HepG2 (cell line): Measurements from ENCODE around the gene LONP1. TPM values are rescaled to one million over a fixed set of nuclear protein-coding genes. Genes with fewer than 3 reads are reported as not detected.

Source experiments
- ETS1 ChIP-seq: sonication (generic); formaldehyde crosslinking; IDR thresholded peaks from 2 replicates; pipeline ENCODE4 v1.4.0; 2020; ENCODE audit warnings: missing genetic modification reagents
- IKZF4 ChIP-seq: sonication (generic); formaldehyde crosslinking; IDR thresholded peaks from 2 replicates; pipeline ENCODE4 v1.5.1; 2020; ENCODE audit warnings: borderline replicate concordance, mild to moderate bottlenecking, low read depth, missing genetic modification reagents; ENCODE audit errors: not compliant biosample characterization
- POLR2AphosphoS2 ChIP-seq: IDR thresholded peaks from 2 replicates; pipeline ENCODE4 v1.6.1; 2011; ENCODE audit warnings: low read depth, low read length, improper control_type of control experiment
- RFX1 ChIP-seq: fragments of 450-650 bp; IDR thresholded peaks from 2 replicates; pipeline ENCODE4 v1.6.1; 2017
- SUZ12 ChIP-seq: fragments of 150-350 bp; IDR thresholded peaks from 2 replicates; pipeline ENCODE4 v1.6.1; 2014; ENCODE audit warnings: low read depth, low read length
- ZBTB39 ChIP-seq: sonication (generic); formaldehyde crosslinking; IDR thresholded peaks from 2 replicates; pipeline ENCODE4 v1.5.0; 2020; ENCODE audit warnings: missing genetic modification reagents
- ZNF230 ChIP-seq: sonication (generic); formaldehyde crosslinking; IDR thresholded peaks from 2 replicates; pipeline ENCODE4 v1.4.0; 2020; ENCODE audit warnings: mild to moderate bottlenecking, missing genetic modification reagents
- ZNF235 ChIP-seq: sonication (generic); formaldehyde crosslinking; IDR thresholded peaks from 2 replicates; pipeline ENCODE4 v1.8.1; 2023; ENCODE audit warnings: mild to moderate bottlenecking, missing genetic modification reagents, borderline replicate concordance
- ZNF597 ChIP-seq: sonication (generic); formaldehyde crosslinking; IDR thresholded peaks from 2 replicates; pipeline ENCODE4 v1.5.0; 2020; ENCODE audit warnings: missing genetic modification reagents
- ZNF609 ChIP-seq: sonication (generic); formaldehyde crosslinking; IDR thresholded peaks from 2 replicates; pipeline ENCODE4 v1.4.0; 2020; ENCODE audit warnings: mild to moderate bottlenecking, missing genetic modification reagents, borderline replicate concordance
- ZNF703 ChIP-seq: sonication (generic); formaldehyde crosslinking; IDR thresholded peaks from 2 replicates; pipeline ENCODE4 v1.5.1; 2020; ENCODE audit warnings: missing genetic modification reagents, mild to moderate bottlenecking, moderate library complexity, borderline replicate concordance
- polyA plus RNA-seq, 8 experiments: library from polyadenylated mRNA; depleted of rRNA in 3 of 8; stranded (reverse) in 7 of 8; unstranded in 1 of 8; fragments of >200 nt; fragmentation: Illumina TruSeq in 4 of 8; extraction: Trizol in 4 of 8; gene quantifications; 2 replicates each; pipeline versions ENCODE4 v1.2.1 to v1.2.3, GENCODE V29; 2011 to 2016; ENCODE audit warnings: low read depth in 4 of 8, missing spikeins in 1 of 8, mixed read lengths in 1 of 8; ENCODE audit not compliant: insufficient read depth in 1 of 8
- total RNA-seq, 5 experiments: library from RNA; depleted of rRNA; stranded (reverse); fragments of >200 nt; fragmentation: Illumina TruSeq; extraction: Trizol; gene quantifications; 2 replicates each; pipeline ENCODE4 v1.2.3, GENCODE V29; 2016; ENCODE audit warnings: low read depth in 1 of 5
- TF ChIP-seq, protein P1 (sequence below): sonication (generic); formaldehyde crosslinking; IDR thresholded peaks from 2 replicates; pipeline ENCODE4 v1.8.1; 2023; ENCODE audit warnings: missing genetic modification reagents, mild to moderate bottlenecking, borderline replicate concordance
- TF ChIP-seq, protein P2 (sequence below): sonication (generic); formaldehyde crosslinking; IDR thresholded peaks from 2 replicates; pipeline ENCODE4 v1.9.0; 2022; ENCODE audit warnings: missing genetic modification reagents, mild to moderate bottlenecking, borderline replicate concordance

LONP1 gene
- total and polyA plus RNA-seq, 2 of the 13 experiments (the other 11 are each of a cell fraction or from before 2014, with no cell fraction given) = 59.5 to 76.8 TPM

DNA sequence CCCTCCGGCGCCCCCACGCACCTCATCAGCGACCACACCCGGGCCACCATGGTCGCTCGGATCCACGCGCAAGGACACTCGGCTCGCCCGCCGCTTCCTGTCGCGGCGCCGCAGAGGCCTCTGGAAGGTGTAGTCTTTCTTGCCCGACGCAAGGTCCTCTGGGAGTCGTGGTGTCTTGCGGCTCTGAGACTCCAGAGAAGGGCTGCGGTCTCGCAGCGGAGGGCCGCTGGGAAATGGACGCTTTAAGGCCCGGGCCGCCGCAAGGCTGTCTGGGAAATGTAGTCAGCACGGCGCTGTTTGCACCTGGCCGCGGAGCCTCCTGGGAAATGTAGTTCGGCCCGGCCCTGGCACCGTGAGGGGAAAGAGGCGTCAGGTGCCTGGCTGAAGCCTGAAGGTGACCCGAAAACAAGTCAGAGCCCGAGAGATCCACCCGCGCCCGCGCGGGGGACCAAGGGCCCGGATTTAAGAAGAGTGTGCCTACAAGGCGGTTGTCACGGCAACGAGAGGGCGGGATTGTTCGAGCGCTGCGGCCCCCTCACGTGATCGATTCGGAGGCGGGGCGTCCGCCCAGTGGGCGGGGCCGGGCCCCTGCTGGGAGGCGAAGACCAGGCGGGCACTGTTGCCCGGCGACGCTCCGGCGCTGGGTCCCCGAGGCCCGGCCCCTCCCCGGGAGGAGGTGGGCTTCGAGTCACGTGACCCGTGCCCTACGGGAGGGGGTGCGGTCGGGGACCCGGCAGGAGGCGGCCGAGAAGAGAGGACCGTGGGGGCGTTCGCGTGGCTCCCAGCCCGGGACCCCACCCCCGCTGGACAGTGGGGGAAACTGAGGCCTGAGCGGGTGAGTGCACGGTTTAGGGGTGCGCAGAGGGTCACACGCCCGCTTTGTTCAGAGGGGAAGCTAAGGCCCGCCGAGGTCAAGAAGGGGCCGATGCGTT, 39.2 kb downstream of the LONP1 start, which contains the start of the genes HSD11B1L and MICOS13 (continued):
- peak; percentile 80; the same call in 1 of the 2 replicates for TF ChIP-seq ZNF597 (CRISPR knock-in tag)
- no peak for TF ChIP-seq ETS1
- no peak for TF ChIP-seq POLR2AphosphoS2
- TF ChIP-seq ZNF703 = no peak
- TF ChIP-seq, protein P1, sequence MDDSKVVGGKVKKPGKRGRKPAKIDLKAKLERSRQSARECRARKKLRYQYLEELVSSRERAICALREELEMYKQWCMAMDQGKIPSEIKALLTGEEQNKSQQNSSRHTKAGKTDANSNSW (CRISPR knock-in tag) = no peak
- TF ChIP-seq RFX1 = peak; percentile 98
- 0 out of 2 replicates have a peak, but pooled peaks have one; percentile 31 for TF ChIP-seq ZNF609 (CRISPR knock-in tag)
- no peak for TF ChIP-seq ZBTB39
- TF ChIP-seq ZNF230 (CRISPR knock-in tag) = no peak
- TF ChIP-seq IKZF4 (CRISPR knock-in tag) = no peak
- 0 out of 2 replicates have a peak, but pooled peaks have one; percentile 37 for TF ChIP-seq ZNF235
- TF ChIP-seq SUZ12 = peak; percentile 94
- TF ChIP-seq, protein P2, sequence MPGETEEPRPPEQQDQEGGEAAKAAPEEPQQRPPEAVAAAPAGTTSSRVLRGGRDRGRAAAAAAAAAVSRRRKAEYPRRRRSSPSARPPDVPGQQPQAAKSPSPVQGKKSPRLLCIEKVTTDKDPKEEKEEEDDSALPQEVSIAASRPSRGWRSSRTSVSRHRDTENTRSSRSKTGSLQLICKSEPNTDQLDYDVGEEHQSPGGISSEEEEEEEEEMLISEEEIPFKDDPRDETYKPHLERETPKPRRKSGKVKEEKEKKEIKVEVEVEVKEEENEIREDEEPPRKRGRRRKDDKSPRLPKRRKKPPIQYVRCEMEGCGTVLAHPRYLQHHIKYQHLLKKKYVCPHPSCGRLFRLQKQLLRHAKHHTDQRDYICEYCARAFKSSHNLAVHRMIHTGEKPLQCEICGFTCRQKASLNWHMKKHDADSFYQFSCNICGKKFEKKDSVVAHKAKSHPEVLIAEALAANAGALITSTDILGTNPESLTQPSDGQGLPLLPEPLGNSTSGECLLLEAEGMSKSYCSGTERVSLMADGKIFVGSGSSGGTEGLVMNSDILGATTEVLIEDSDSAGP = peak; percentile 99
